ENCODE data around the gene RAB27A. TPM values are rescaled to one million over a fixed set of nuclear protein-coding genes. Genes with fewer than 3 reads are reported as not detected.

RAB27A gene
- polyA plus RNA-seq, 10 donors = 6.3 to 10.3 (median 7.3) TPM

Other genes with a start within 250 kb of the RAB27A start
- gene RSL24D1, start 92.9 kb downstream of the RAB27A start, polyA plus RNA-seq (ENCODE audit: insufficient read length in 10 of 10) = 100 to 1,000 TPM in 5 of 10 donors, 10 to 100 TPM in 5; 87.1 to 114 (median 98.8) TPM
- gene PIGBOS1, start 29.3 kb upstream of the RAB27A start, polyA plus RNA-seq (ENCODE audit: insufficient read length in 10 of 10) = 10 to 100 TPM in 9 of 10 donors, 1 to 10 TPM in 1; 9.7 to 14.2 (median 13.1) TPM
- gene PIGB, start 29.4 kb upstream of the RAB27A start, polyA plus RNA-seq (ENCODE audit: insufficient read length in 10 of 10) = 1 to 10 TPM; 4.6 to 8.8 (median 7.0) TPM
- 10 to 100 TPM; 24.4 to 40.6 (median 31.6) TPM for gene CCPG1, start 118.5 kb upstream of the RAB27A start, polyA plus RNA-seq (ENCODE audit: insufficient read length in 10 of 10)
- 1 to 10 TPM; 1.0 to 2.0 (median 1.2) TPM for gene PIERCE2, start 118.7 kb upstream of the RAB27A start, polyA plus RNA-seq (ENCODE audit: insufficient read length in 10 of 10)
- 1 to 10 TPM; 1.6 to 3.2 (median 2.7) TPM for gene DNAAF4, start 218.4 kb upstream of the RAB27A start, polyA plus RNA-seq (ENCODE audit: insufficient read length in 10 of 10)